Adrenal gland (tissue), 12 donors: ENCODE results near the gene DIP2C. TPM values are rescaled to one million over a fixed set of nuclear protein-coding genes. Genes with fewer than 3 reads are reported as not detected.

ENCODE experiments used
- DNase-seq, 7 donors: peaks; one replicate each; pipeline ENCODE4 v3.0.0-alpha.2; 2019 to 2020
- H3K27ac ChIP-seq, 5 donors: fragments of 200-600 bp; sonication (generic) in 4 of 5; 1 replicate in 3 of 5; 2 replicates in 2 of 5; pipeline versions ENCODE4 v1.5.1 to v1.8.0; 2016 to 2020; ENCODE audit warnings: mild to moderate bottlenecking in 1 of 5
- H3K27me3 ChIP-seq: fragments of 200-600 bp; 2 replicates; pipeline ENCODE4 v1.8.0; 2021
- H3K36me3 ChIP-seq, 2 donors: fragments of 200-600 bp; replicated peaks in 1 of 2; 1 replicate in 1 of 2; 2 replicates in 1 of 2; pipeline versions ENCODE4 v1.5.1 to v1.8.0; 2018 to 2022
- H3K4me1 ChIP-seq, 2 donors: fragments of 200-600 bp; replicated peaks in 1 of 2; 1 replicate in 1 of 2; 2 replicates in 1 of 2; pipeline versions ENCODE4 v1.5.1 to v1.8.0; 2018 to 2021
- H3K4me3 ChIP-seq, 4 donors: fragments of 200-600 bp; sonication (generic) in 3 of 4; one replicate each; pipeline ENCODE4 v1.5.1; 2016 to 2018
- H3K9me3 ChIP-seq, 3 donors: fragments of 200-600 bp; sonication (generic) in 1 of 3; replicated peaks in 1 of 3; 1 replicate in 2 of 3; 2 replicates in 1 of 3; pipeline versions ENCODE4 v1.5.1 to v1.8.0; 2016 to 2021
- POLR2A ChIP-seq, 2 donors: fragments of 450-650 bp; IDR thresholded peaks; one replicate each; pipeline ENCODE4 v1.6.1; 2017; ENCODE audit warnings: antibody characterized with exemption in 2 of 2, mild to moderate bottlenecking in 2 of 2, moderate library complexity in 1 of 2
- WGBS, 4 donors: extraction: QIAGEN DNeasy Blood & Tissue Kit in 2 of 4; methylation state at CpG; one replicate each; pipeline versions ENCODE4 v1.1.5 to v1.1.7; 2013 to 2017; 5-methylcytosine and 5-hydroxymethylcytosine counted together
- intact Hi-C, 2 donors: fragments of 100-400 bp; cut with DNase I; formaldehyde crosslinking; loops; one replicate each; pipeline versions ENCODE4 v1.14.1 to v1.15.0; 2022 to 2023
- polyA plus RNA-seq, 3 donors: library from polyadenylated mRNA; stranded (reverse); fragments of 200-250 nt in 2 of 3; fragments of 350-450 nt in 1 of 3; fragmentation: Illumina TruSeq in 1 of 3; extraction: RNeasy Lipid Tissue Mini Kit (QIAGEN cat#74804) in 1 of 3; gene quantifications; one replicate each; pipeline ENCODE4 v1.2.3, GENCODE V29; 2013 to 2014
- total RNA-seq, 9 donors: library from RNA; depleted of rRNA in 4 of 9; stranded (reverse); fragments of >200 nt in 4 of 9; fragments of 120-200 nt in 1 of 9; fragmentation: NEBNext Ultra II Directional in 1 of 9; extraction: Animal tissue kit (Norgen Biotek cat#: 25700) in 1 of 9; gene quantifications; one replicate each; pipeline versions ENCODE4 v1.1.0 to v1.2.4, GENCODE V29; 2013 to 2023
- TF ChIP-seq, protein P1 (sequence below), 6 experiments: fragments of 450-650 bp in 4 of 6; fragments of 200-600 bp in 2 of 6; sonication (generic) in 1 of 6; IDR thresholded peaks; 1 replicate in 5 of 6; 2 replicates in 1 of 6; pipeline versions ENCODE4 v1.5.1 to v1.8.0; 2016 to 2021; ENCODE audit warnings: antibody characterized with exemption in 6 of 6, mild to moderate bottlenecking in 2 of 6, moderate library complexity in 1 of 6
- donor health status: healthy with polysubstance abuse.
- donor health status: Bipolar disorder and iron deficiency.
- donor health status: DM: yes; HTN: yes; CAD: no.
- donor health status: DM: no; HTN: no; CAD: no.
- donor health status: DM: no; HTN: no; CAD: no.
- donor health status: DM: yes; HTN: yes; CAD: no.

Gene DIP2C
- total and polyA plus RNA-seq, 12 donors = 4.8 to 23.9 (median 19.7) TPM

GRCh38 chr10:453647-454046 lies 235.8 kb downstream of the DIP2C start:
- H3K27ac ChIP-seq = peak overlapping the region in 1 of 5 donors; percentile 21
- H3K27me3 ChIP-seq = no peaks in the 10 kb centered on the region
- no peak overlapping the region for H3K4me3 ChIP-seq
- no peak for DNase-seq
- H3K4me1 ChIP-seq = peaks cover 0 to 6% of the 10 kb centered on the region in 2 donors
- H3K36me3 ChIP-seq = no peaks in the 10 kb centered on the region
- no peaks in the 10 kb centered on the region for H3K9me3 ChIP-seq
- 79 to 91% (median 86%) methylated on average over 2 to 3 of the region's 3 CpGs for WGBS, 4 donors
- intact Hi-C loops = no loop called here
- TF ChIP-seq POLR2A (IDR thresholded peaks at IDR 0.05) = no peak
- TF ChIP-seq, protein P1, sequence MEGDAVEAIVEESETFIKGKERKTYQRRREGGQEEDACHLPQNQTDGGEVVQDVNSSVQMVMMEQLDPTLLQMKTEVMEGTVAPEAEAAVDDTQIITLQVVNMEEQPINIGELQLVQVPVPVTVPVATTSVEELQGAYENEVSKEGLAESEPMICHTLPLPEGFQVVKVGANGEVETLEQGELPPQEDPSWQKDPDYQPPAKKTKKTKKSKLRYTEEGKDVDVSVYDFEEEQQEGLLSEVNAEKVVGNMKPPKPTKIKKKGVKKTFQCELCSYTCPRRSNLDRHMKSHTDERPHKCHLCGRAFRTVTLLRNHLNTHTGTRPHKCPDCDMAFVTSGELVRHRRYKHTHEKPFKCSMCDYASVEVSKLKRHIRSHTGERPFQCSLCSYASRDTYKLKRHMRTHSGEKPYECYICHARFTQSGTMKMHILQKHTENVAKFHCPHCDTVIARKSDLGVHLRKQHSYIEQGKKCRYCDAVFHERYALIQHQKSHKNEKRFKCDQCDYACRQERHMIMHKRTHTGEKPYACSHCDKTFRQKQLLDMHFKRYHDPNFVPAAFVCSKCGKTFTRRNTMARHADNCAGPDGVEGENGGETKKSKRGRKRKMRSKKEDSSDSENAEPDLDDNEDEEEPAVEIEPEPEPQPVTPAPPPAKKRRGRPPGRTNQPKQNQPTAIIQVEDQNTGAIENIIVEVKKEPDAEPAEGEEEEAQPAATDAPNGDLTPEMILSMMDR (IDR thresholded peaks at IDR 0.05) = no peak

GRCh38 chr10:452512-453426 lies 236.7 kb downstream of the DIP2C start:
- no peak for TF ChIP-seq POLR2A (IDR thresholded peaks at IDR 0.05)
- TF ChIP-seq, protein P1 (IDR thresholded peaks at IDR 0.05) = no peak
- Histone ChIP-seq H3K36me3 (no peaks in the 10 kb centered on the region), H3K9me3 (no peaks in the 10 kb centered on the region), H3K4me3 (no peak overlapping the region), H3K27ac (peak overlapping the region in 1 of 5 donors; percentile 21), H3K27me3 (no peaks in the 10 kb centered on the region), H3K4me1 (peaks cover 0 to 6% of the 10 kb centered on the region in 2 donors)
- no peak for DNase-seq
- 88 to 93% (median 92%) methylated on average over 19 to 24 of the region's 24 CpGs for WGBS, 4 donors
- intact Hi-C loops = no loop called here

GRCh38 chr10:451856-452255 lies 237.6 kb downstream of the DIP2C start:
- Histone ChIP-seq H3K4me1 (peaks cover 0 to 6% of the 10 kb centered on the region in 2 donors), H3K36me3 (no peaks in the 10 kb centered on the region), H3K4me3 (no peak overlapping the region), H3K27ac (no peak overlapping the region), H3K9me3 (no peaks in the 10 kb centered on the region), H3K27me3 (no peaks in the 10 kb centered on the region)
- no peak for DNase-seq
- TF ChIP-seq, protein P1 (IDR thresholded peaks at IDR 0.05) = no peak
- TF ChIP-seq POLR2A (IDR thresholded peaks at IDR 0.05) = no peak
- WGBS, 4 donors = 83 to 93% (median 88%) methylated on average over 7 of the region's 7 CpGs
- intact Hi-C loops = no loop called here

DNA sequence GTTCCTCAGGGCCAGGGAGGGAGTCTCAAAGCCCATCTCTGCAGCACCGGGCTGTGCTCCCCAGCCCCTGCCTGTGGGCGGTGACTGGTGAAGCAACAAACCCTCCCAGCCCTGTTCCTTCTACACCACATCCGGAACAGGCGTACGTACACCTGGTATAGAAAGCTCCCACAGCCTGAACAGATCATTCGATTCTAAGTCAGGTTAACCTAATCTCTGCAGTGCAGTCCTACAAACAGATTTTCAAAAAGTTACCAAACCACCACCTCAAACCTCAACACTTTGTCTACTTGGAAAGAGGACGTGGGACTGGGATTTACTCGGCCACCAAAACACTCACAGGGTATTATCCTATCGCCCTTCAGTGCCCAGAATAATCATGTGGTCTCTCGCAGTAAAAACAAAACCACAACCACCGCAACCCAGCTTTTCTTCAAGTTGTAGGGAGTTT lies 238.4 kb downstream of the DIP2C start:
- no peaks in the 10 kb centered on the region for H3K27me3 ChIP-seq
- H3K27ac ChIP-seq = no peak overlapping the region
- no peak overlapping the region for H3K4me3 ChIP-seq
- TF ChIP-seq, protein P1 (IDR thresholded peaks at IDR 0.05) = no peak
- TF ChIP-seq POLR2A (IDR thresholded peaks at IDR 0.05) = no peak
- 79 to 84% (median 81%) methylated on average over 10 to 11 of the region's 11 CpGs for WGBS, 4 donors
- H3K36me3 ChIP-seq = no peaks in the 10 kb centered on the region
- peaks cover 0 to 6% of the 10 kb centered on the region in 2 donors for H3K4me1 ChIP-seq
- H3K9me3 ChIP-seq = no peaks in the 10 kb centered on the region
- intact Hi-C loops = no loop called here
- no peak for DNase-seq
